ENCODE measurements around the gene NEIL3.

NEIL3 gene

DNA sequence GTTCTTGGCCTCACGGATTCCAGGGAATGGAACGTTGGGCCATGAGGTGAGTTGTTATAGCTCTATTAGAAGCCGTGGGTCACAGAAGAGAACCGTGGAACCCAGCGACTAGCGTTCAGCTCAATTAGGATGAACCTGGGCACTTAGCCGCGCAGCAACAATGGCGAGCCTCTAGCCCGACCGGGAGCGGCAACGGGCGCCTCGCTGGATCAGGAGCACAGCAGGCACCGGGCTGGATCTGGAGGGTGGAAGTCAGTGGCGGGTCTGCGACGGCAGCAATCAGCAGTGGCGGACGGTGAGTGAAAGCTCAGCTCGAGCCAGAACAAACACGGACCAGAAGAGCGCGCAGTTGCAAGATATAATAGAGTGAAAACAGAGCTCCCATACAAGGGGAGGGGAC, 98.3 kb downstream of the NEIL3 start:
- no peak overlapping the region for H3K4me3 Mint-ChIP-seq
- peaks cover 36% of the 10 kb centered on the region for H3K9me3 Mint-ChIP-seq
- H3K27ac Mint-ChIP-seq = no peak overlapping the region
- TF ChIP-seq, protein P1, sequence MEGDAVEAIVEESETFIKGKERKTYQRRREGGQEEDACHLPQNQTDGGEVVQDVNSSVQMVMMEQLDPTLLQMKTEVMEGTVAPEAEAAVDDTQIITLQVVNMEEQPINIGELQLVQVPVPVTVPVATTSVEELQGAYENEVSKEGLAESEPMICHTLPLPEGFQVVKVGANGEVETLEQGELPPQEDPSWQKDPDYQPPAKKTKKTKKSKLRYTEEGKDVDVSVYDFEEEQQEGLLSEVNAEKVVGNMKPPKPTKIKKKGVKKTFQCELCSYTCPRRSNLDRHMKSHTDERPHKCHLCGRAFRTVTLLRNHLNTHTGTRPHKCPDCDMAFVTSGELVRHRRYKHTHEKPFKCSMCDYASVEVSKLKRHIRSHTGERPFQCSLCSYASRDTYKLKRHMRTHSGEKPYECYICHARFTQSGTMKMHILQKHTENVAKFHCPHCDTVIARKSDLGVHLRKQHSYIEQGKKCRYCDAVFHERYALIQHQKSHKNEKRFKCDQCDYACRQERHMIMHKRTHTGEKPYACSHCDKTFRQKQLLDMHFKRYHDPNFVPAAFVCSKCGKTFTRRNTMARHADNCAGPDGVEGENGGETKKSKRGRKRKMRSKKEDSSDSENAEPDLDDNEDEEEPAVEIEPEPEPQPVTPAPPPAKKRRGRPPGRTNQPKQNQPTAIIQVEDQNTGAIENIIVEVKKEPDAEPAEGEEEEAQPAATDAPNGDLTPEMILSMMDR (IDR thresholded peaks at IDR 0.05) = no peak
- peaks cover 6% of the 10 kb centered on the region for H3K27me3 Mint-ChIP-seq (ENCODE audit: low read depth, poor library complexity)
- no peak for DNase-seq
- peaks cover 9% of the 10 kb centered on the region for H3K36me3 Mint-ChIP-seq (ENCODE audit: low read depth)
- peaks cover 35% of the 10 kb centered on the region for H3K4me1 Mint-ChIP-seq

DNA sequence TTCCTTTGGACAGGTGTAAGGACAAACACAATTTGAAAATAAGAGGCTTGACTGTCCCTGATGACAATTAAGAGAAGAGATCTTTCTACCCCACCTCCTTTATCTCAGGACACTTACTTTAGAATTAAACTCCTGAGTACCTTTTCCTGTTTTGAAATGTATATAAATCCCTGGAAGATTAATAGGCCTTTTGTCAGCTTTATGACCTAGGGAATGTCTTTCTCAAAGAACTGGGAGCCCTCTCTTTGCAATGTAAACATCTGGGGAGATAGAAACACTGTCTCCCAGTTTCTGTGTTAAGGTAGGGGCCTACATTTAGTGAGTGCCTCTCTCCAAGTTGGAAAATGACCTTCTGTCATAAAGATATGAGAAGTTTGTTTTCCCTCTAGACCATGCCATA, 100.9 kb downstream of the NEIL3 start:
- peaks cover 6% of the 10 kb centered on the region for H3K27me3 Mint-ChIP-seq (ENCODE audit: low read depth, poor library complexity)
- H3K4me1 Mint-ChIP-seq = peaks cover 14% of the 10 kb centered on the region
- peaks cover 40% of the 10 kb centered on the region for H3K9me3 Mint-ChIP-seq
- peak overlapping the region; percentile 86 for H3K27ac Mint-ChIP-seq
- no peak for DNase-seq
- H3K4me3 Mint-ChIP-seq = no peak overlapping the region
- TF ChIP-seq, protein P1 (IDR thresholded peaks at IDR 0.05) = no peak
- peaks cover 9% of the 10 kb centered on the region for H3K36me3 Mint-ChIP-seq (ENCODE audit: low read depth)

DNA sequence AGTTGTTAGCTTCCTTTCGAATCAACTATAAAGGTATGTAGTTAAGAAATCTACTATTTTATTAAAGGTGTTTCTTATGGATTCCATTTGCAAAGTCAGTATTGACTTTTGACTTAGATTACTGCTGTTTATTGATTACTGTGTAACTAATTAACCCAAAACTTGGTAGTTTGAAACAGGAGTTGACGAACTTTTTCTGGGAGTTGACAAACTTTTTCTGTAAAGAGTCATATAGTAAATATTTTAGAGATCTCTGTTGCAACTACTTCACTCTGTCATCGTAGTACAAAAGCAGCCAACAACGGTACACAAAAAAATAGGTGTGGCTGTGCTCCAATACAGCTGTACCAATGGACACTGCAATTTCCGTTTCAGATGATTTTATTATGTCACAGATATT, 102.3 kb downstream of the NEIL3 start:
- Mint-ChIP-seq H3K4me3 (no peak overlapping the region), H3K36me3 (ENCODE audit: low read depth) (peaks cover 13% of the 10 kb centered on the region), H3K4me1 (peaks cover 14% of the 10 kb centered on the region), H3K9me3 (peaks cover 55% of the 10 kb centered on the region), H3K27ac (no peak overlapping the region), H3K27me3 (ENCODE audit: low read depth, poor library complexity) (peaks cover 6% of the 10 kb centered on the region)
- TF ChIP-seq, protein P1 (IDR thresholded peaks at IDR 0.05) = no peak
- no peak for DNase-seq
